Renal cortical epithelial cell (primary cell): ENCODE results near the gene EID3. TPM values are rescaled to one million over a fixed set of nuclear protein-coding genes. Genes with fewer than 3 reads are reported as not detected.

Experiments
- DNase-seq: peaks from one replicate; pipeline ENCODE4 v3.0.0-alpha.2; 2011; ENCODE audit warnings: low read depth
- total RNA-seq: library from RNA; depleted of rRNA; stranded (reverse); fragments of >200 nt; gene quantifications from 2 replicates; pipeline ENCODE4 v1.2.3, GENCODE V29; 2014

EID3 gene
- total RNA-seq, 1 donor from 2014 or later, result 8.5 TPM

GRCh38 chr12:104339663-104340062, 36.1 kb downstream of the EID3 start:
- no peak for DNase-seq

GRCh38 chr12:104340177-104340576, 36.6 kb downstream of the EID3 start:
- DNase-seq, result peak; percentile 42

- no peak for DNase-seq
These were observed 37.5 kb downstream of the EID3 start for GRCh38 chr12:104340925-104341611.

GRCh38 chr12:104342147-104342546, 38.6 kb downstream of the EID3 start:
- DNase-seq, result no peak

GRCh38 chr12:104342635-104343249, 39.2 kb downstream of the EID3 start:
- no peak for DNase-seq

- no peak for DNase-seq
These were observed 41.1 kb downstream of the EID3 start for GRCh38 chr12:104344682-104345081.

GRCh38 chr12:104345234-104346066, 41.9 kb downstream of the EID3 start:
- DNase-seq, result peak; percentile 16

- no peak for DNase-seq
These were observed 44.0 kb downstream of the EID3 start for GRCh38 chr12:104347374-104348075.

GRCh38 chr12:104348283-104348993, 44.9 kb downstream of the EID3 start:
- no peak for DNase-seq

- DNase-seq, result no peak
These were observed 45.5 kb downstream of the EID3 start for GRCh38 chr12:104348994-104349494.

- no peak for DNase-seq
These were observed 46.9 kb downstream of the EID3 start for GRCh38 chr12:104350211-104351056.

GRCh38 chr12:104351057-104351983, 47.8 kb downstream of the EID3 start:
- no peak for DNase-seq

- DNase-seq, result no peak
These were observed 48.7 kb downstream of the EID3 start for GRCh38 chr12:104352106-104352713.

GRCh38 chr12:104353012-104353981, 49.8 kb downstream of the EID3 start:
- no peak for DNase-seq

GRCh38 chr12:104354167-104354867, 50.8 kb downstream of the EID3 start:
- no peak for DNase-seq
